Measurements from ENCODE around the gene RGP1.

- TF ChIP-seq CTCF (conservative IDR thresholded peaks at IDR 0.05) (no peak), EZH2 (IDR thresholded peaks at IDR 0.05; ENCODE audit: low read depth) (no peak)
These were observed 2.5 kb upstream of the RGP1 start for GRCh38 chr9:35746583-35746982.
